ENCODE measurements around the gene LRIT3. TPM values are rescaled to one million over a fixed set of nuclear protein-coding genes. Genes with fewer than 3 reads are reported as not detected.
A peak's percentile ranks its signal among the peaks of the same experiment; 100 is the strongest.
"Not testable (repeated sequence)": the region's sequence is repeated elsewhere in the genome, so short reads cannot be mapped to it uniquely, and the experiment has no call there.

The LRIT3 gene
- polyA plus RNA-seq, 6 donors from 2014 or later, result not detected

GRCh38 chr4:109818268-109818667 lies 29.6 kb upstream of the LRIT3 start:
- peak overlapping the region in 1 of 8 donors; percentile 99 for H3K4me3 Mint-ChIP-seq
- H3K9me3 Mint-ChIP-seq, result no peaks in the 10 kb centered on the region
- H3K4me1 Mint-ChIP-seq, result peaks cover 38 to 49% (median 38%) of the 10 kb centered on the region in 3 donors
- no peaks in the 10 kb centered on the region for H3K27me3 Mint-ChIP-seq
- DNase-seq (no peak), ATAC-seq (ENCODE audit: low read depth in 2 of 2) (no peak)
- no peak overlapping the region for H3K27ac Mint-ChIP-seq
- peaks cover 3 to 13% of the 10 kb centered on the region in 2 donors for H3K36me3 Mint-ChIP-seq

GRCh38 chr4:109820563-109820962 lies 27.3 kb upstream of the LRIT3 start:
- H3K27me3 Mint-ChIP-seq, result no peaks in the 10 kb centered on the region
- peaks cover 29 to 37% (median 32%) of the 10 kb centered on the region in 3 donors for H3K4me1 Mint-ChIP-seq
- no peaks in the 10 kb centered on the region for H3K9me3 Mint-ChIP-seq
- no peak overlapping the region for H3K4me3 Mint-ChIP-seq
- peak overlapping the region in 3 of 6 donors; percentile 12 to 63 (median 29) for H3K27ac Mint-ChIP-seq
- DNase-seq (no peak), ATAC-seq (ENCODE audit: low read depth in 2 of 2) (no peak)
- H3K36me3 Mint-ChIP-seq, result peaks cover 3 to 13% of the 10 kb centered on the region in 2 donors

GRCh38 chr4:109821185-109821584 lies 26.7 kb upstream of the LRIT3 start:
- H3K27me3 Mint-ChIP-seq, result no peaks in the 10 kb centered on the region
- H3K9me3 Mint-ChIP-seq, result no peaks in the 10 kb centered on the region
- no peak overlapping the region for H3K4me3 Mint-ChIP-seq
- ATAC-seq (ENCODE audit: low read depth in 2 of 2), result no peak
- peak overlapping the region in 3 of 6 donors; percentile 4 to 37 (median 29) for H3K27ac Mint-ChIP-seq
- peaks cover 23 to 31% (median 26%) of the 10 kb centered on the region in 3 donors for H3K4me1 Mint-ChIP-seq
- DNase-seq, result no peak
- peaks cover 3 to 13% of the 10 kb centered on the region in 2 donors for H3K36me3 Mint-ChIP-seq

- Mint-ChIP-seq H3K27ac (no peak overlapping the region), H3K4me3 (no peak overlapping the region), H3K9me3 (no peaks in the 10 kb centered on the region), H3K4me1 (no peaks in the 10 kb centered on the region), H3K27me3 (no peaks in the 10 kb centered on the region), H3K36me3 (no peaks in the 10 kb centered on the region)
- DNase-seq, result no peak
- ATAC-seq (ENCODE audit: low read depth in 2 of 2), result peak in 1 of 2 donors; percentile 43
Observed at GRCh38 chr4:109826719-109827118, 21.2 kb upstream of the LRIT3 start.

- no peaks in the 10 kb centered on the region for H3K4me1 Mint-ChIP-seq
- no peaks in the 10 kb centered on the region for H3K27me3 Mint-ChIP-seq
- H3K27ac Mint-ChIP-seq, result no peak within 1 kb of the TSS
- no peak within 1 kb of the TSS for H3K4me3 Mint-ChIP-seq
- ATAC-seq (ENCODE audit: low read depth in 2 of 2) (no peak), DNase-seq (no peak)
- H3K9me3 Mint-ChIP-seq, result no peaks in the 10 kb centered on the region
- H3K36me3 Mint-ChIP-seq, result no peaks in the 10 kb centered on the region
Observed at GRCh38 chr4:109827672-109828071, 20.2 kb upstream of the LRIT3 start, which contains the start of gene RRH. Gene RRH (plus strand): TSS chr4:109827972. CDS start chr4:109828028, 56 bp downstream.

- H3K36me3 Mint-ChIP-seq, result peaks cover 0 to 5% of the 10 kb centered on the region in 2 donors
- DNase-seq, result no peak
- H3K27me3 Mint-ChIP-seq, result no peaks in the 10 kb centered on the region
- H3K4me1 Mint-ChIP-seq, result no peaks in the 10 kb centered on the region
- ATAC-seq (ENCODE audit: low read depth in 2 of 2), result no peak
- H3K9me3 Mint-ChIP-seq, result no peaks in the 10 kb centered on the region
- no peak overlapping the region for H3K4me3 Mint-ChIP-seq
- no peak overlapping the region for H3K27ac Mint-ChIP-seq
Observed at GRCh38 chr4:109833756-109834155, 14.2 kb upstream of the LRIT3 start.

- H3K4me3 Mint-ChIP-seq, result no peak overlapping the region
- DNase-seq (no peak), ATAC-seq (ENCODE audit: low read depth in 2 of 2) (no peak)
- H3K9me3 Mint-ChIP-seq, result no peaks in the 10 kb centered on the region
- H3K36me3 Mint-ChIP-seq, result peaks cover 0 to 5% of the 10 kb centered on the region in 2 donors
- H3K27ac Mint-ChIP-seq, result no peak overlapping the region
- H3K4me1 Mint-ChIP-seq, result no peaks in the 10 kb centered on the region
- H3K27me3 Mint-ChIP-seq, result no peaks in the 10 kb centered on the region
Observed at GRCh38 chr4:109836985-109837384, 10.9 kb upstream of the LRIT3 start.

- Mint-ChIP-seq H3K27ac (peak overlapping the region in 1 of 6 donors; percentile 4), H3K4me3 (no peak overlapping the region), H3K4me1 (no peaks in the 10 kb centered on the region), H3K36me3 (no peaks in the 10 kb centered on the region), H3K9me3 (no peaks in the 10 kb centered on the region), H3K27me3 (no peaks in the 10 kb centered on the region)
- no peak for DNase-seq
- no peak for ATAC-seq (ENCODE audit: low read depth in 2 of 2)
Observed at GRCh38 chr4:109846395-109847098, 1.4 kb upstream of the LRIT3 start.

- peaks cover 0 to 2% (median 0%) of the 10 kb centered on the region in 7 donors for H3K9me3 Mint-ChIP-seq
- DNase-seq, result no peak
- peak overlapping the region in 1 of 6 donors; percentile 15 for H3K27ac Mint-ChIP-seq
- ATAC-seq (ENCODE audit: low read depth in 2 of 2), result no peak
- H3K4me3 Mint-ChIP-seq, result no peak overlapping the region
- H3K36me3 Mint-ChIP-seq, result no peaks in the 10 kb centered on the region
- H3K27me3 Mint-ChIP-seq, result no peaks in the 10 kb centered on the region
- no peaks in the 10 kb centered on the region for H3K4me1 Mint-ChIP-seq
Observed at GRCh38 chr4:109848501-109848900, 594 bp downstream of the LRIT3 start.

GRCh38 chr4:109850601-109851000 lies 2.7 kb downstream of the LRIT3 start:
- Mint-ChIP-seq H3K36me3 (peaks cover 0 to 3% of the 10 kb centered on the region in 2 donors), H3K27me3 (no peaks in the 10 kb centered on the region), H3K27ac (no peak overlapping the region), H3K9me3 (peaks cover 0 to 2% (median 0%) of the 10 kb centered on the region in 7 donors), H3K4me3 (no peak overlapping the region), H3K4me1 (peaks cover 0 to 16% (median 0%) of the 10 kb centered on the region in 3 donors)
- DNase-seq (no peak), ATAC-seq (ENCODE audit: low read depth in 2 of 2) (no peak)

- H3K27ac Mint-ChIP-seq; H3K4me3 Mint-ChIP-seq; H3K27me3 Mint-ChIP-seq; H3K4me1 Mint-ChIP-seq; DNase-seq; ATAC-seq (ENCODE audit: low read depth in 2 of 2): not testable (repeated sequence)
- peaks cover 5 to 28% (median 19%) of the 10 kb centered on the region in 7 donors for H3K9me3 Mint-ChIP-seq
- peaks cover 8 to 16% of the 10 kb centered on the region in 2 donors for H3K36me3 Mint-ChIP-seq
Observed at GRCh38 chr4:109859426-109860300, 11.8 kb downstream of the LRIT3 start.

- Mint-ChIP-seq H3K9me3 (peaks cover 5 to 28% (median 19%) of the 10 kb centered on the region in 7 donors), H3K27me3 (no peaks in the 10 kb centered on the region), H3K4me3 (no peak overlapping the region), H3K4me1 (no peaks in the 10 kb centered on the region), H3K36me3 (peaks cover 4 to 7% of the 10 kb centered on the region in 2 donors), H3K27ac (no peak overlapping the region)
- DNase-seq (no peak), ATAC-seq (ENCODE audit: low read depth in 2 of 2) (no peak)
Observed at GRCh38 chr4:109861271-109861670, 13.4 kb downstream of the LRIT3 start.

- ATAC-seq (ENCODE audit: low read depth in 2 of 2), result no peak
- H3K27me3 Mint-ChIP-seq, result no peaks in the 10 kb centered on the region
- no peak overlapping the region for H3K4me3 Mint-ChIP-seq
- no peak for DNase-seq
- peaks cover 5 to 28% (median 19%) of the 10 kb centered on the region in 7 donors for H3K9me3 Mint-ChIP-seq
- H3K36me3 Mint-ChIP-seq, result peaks cover 0 to 7% of the 10 kb centered on the region in 2 donors
- H3K27ac Mint-ChIP-seq, result no peak overlapping the region
- no peaks in the 10 kb centered on the region for H3K4me1 Mint-ChIP-seq
Observed at GRCh38 chr4:109861916-109862511, 14.1 kb downstream of the LRIT3 start.
